CD14-positive monocyte (primary cell): ENCODE results near the gene SEMA4D. TPM values are rescaled to one million over a fixed set of nuclear protein-coding genes. Genes with fewer than 3 reads are reported as not detected.
A peak's percentile ranks its signal among the peaks of the same experiment; 100 is the strongest.

Experiments used
- DNase-seq, 3 donors: peaks; one replicate each; pipeline ENCODE4 v3.0.0-alpha.2; 2011 to 2022
- H2AFZ ChIP-seq: 2 replicates; pipeline ENCODE4 v1.6.0; 2012; ENCODE audit warnings: mild to moderate bottlenecking, low read depth, low read length, inconsistent platforms; ENCODE audit not compliant: insufficient read depth, poor library complexity, severe bottlenecking
- H3K27ac ChIP-seq, 2 donors: 1 replicate in 1 of 2; 2 replicates in 1 of 2; pipeline ENCODE4 v1.5.1; 2012 to 2013; ENCODE audit warnings: low read length in 2 of 2, control low read depth in 1 of 2, inconsistent platforms in 1 of 2, low read depth in 1 of 2, mild to moderate bottlenecking in 1 of 2
- H3K27me3 ChIP-seq, 2 donors: one replicate each; pipeline versions ENCODE4 v1.6.0 to v1.6.1; 2011 to 2013; ENCODE audit warnings: low read length in 2 of 2; ENCODE audit not compliant: control insufficient read depth in 2 of 2, insufficient read depth in 2 of 2
- H3K36me3 ChIP-seq, 2 donors: replicated peaks in 1 of 2; 1 replicate in 1 of 2; 2 replicates in 1 of 2; pipeline versions ENCODE4 v1.5.1 to v1.6.1; 2012 to 2013; ENCODE audit warnings: low read length in 2 of 2, control low read depth in 1 of 2, inconsistent platforms in 1 of 2, mild to moderate bottlenecking in 1 of 2; ENCODE audit not compliant: insufficient read depth in 2 of 2, control insufficient read depth in 1 of 2
- H3K4me1 ChIP-seq, 2 donors: 1 replicate in 1 of 2; 2 replicates in 1 of 2; pipeline versions ENCODE4 v1.5.1 to v1.6.1; 2012 to 2013; ENCODE audit warnings: low read length in 2 of 2, control low read depth in 1 of 2, inconsistent platforms in 1 of 2, mild to moderate bottlenecking in 1 of 2, moderate library complexity in 1 of 2; ENCODE audit not compliant: insufficient read depth in 2 of 2, control insufficient read depth in 1 of 2
- H3K4me2 ChIP-seq: replicated peaks from 2 replicates; pipeline ENCODE3; 2012; ENCODE audit warnings: low read length, moderate library complexity, mild to moderate bottlenecking; ENCODE audit not compliant: poor library complexity, severe bottlenecking; ENCODE audit errors: extremely low read depth
- H3K4me3 ChIP-seq, 3 experiments: fragments of 200-600 bp in 1 of 3; sonication (generic) in 1 of 3; replicated peaks in 1 of 3; 1 replicate in 2 of 3; 2 replicates in 1 of 3; pipeline ENCODE4 v1.5.1; 2011 to 2013; ENCODE audit warnings: low read length in 3 of 3, mild to moderate bottlenecking in 3 of 3, control low read depth in 2 of 3, low read depth in 2 of 3, inconsistent platforms in 1 of 3, moderate library complexity in 1 of 3
- H3K79me2 ChIP-seq: 2 replicates; pipeline ENCODE4 v1.6.0; 2012; ENCODE audit warnings: mild to moderate bottlenecking, control low read depth, inconsistent platforms, low read length, moderate library complexity; ENCODE audit not compliant: insufficient read depth
- H3K9ac ChIP-seq: 2 replicates; pipeline ENCODE4 v1.6.0; 2017; ENCODE audit warnings: low read length, mild to moderate bottlenecking; ENCODE audit not compliant: insufficient read depth, poor library complexity, severe bottlenecking
- H3K9me3 ChIP-seq, 2 donors: replicated peaks in 1 of 2; 1 replicate in 1 of 2; 2 replicates in 1 of 2; pipeline versions ENCODE4 v1.5.1 to v1.6.1; 2012 to 2013; ENCODE audit warnings: low read length in 2 of 2, control low read depth in 1 of 2; ENCODE audit not compliant: control insufficient read depth in 1 of 2, insufficient read depth in 1 of 2
- H4K20me1 ChIP-seq: 2 replicates; pipeline ENCODE4 v1.6.0; 2012; ENCODE audit warnings: mild to moderate bottlenecking, low read length, control low read depth, moderate library complexity; ENCODE audit not compliant: insufficient read depth
- H3K27ac Mint-ChIP-seq, 7 donors: one replicate each; pipeline ENCODE4 v1.8.0; 2020; ENCODE audit warnings: mild to moderate bottlenecking in 7 of 7, mixed read lengths in 7 of 7, moderate library complexity in 6 of 7, inconsistent platforms in 2 of 7
- H3K27me3 Mint-ChIP-seq, 3 donors: one replicate each; pipeline ENCODE4 v1.8.0; 2021 to 2022; ENCODE audit warnings: low read depth in 3 of 3, mild to moderate bottlenecking in 3 of 3, mixed read lengths in 3 of 3, moderate library complexity in 3 of 3, inconsistent platforms in 1 of 3
- H3K36me3 Mint-ChIP-seq, 2 donors: one replicate each; pipeline ENCODE4 v1.8.0; 2020; ENCODE audit warnings: mixed read lengths in 2 of 2, inconsistent platforms in 1 of 2, mild to moderate bottlenecking in 1 of 2
- H3K4me1 Mint-ChIP-seq: one replicate; pipeline ENCODE4 v1.8.0; 2020; ENCODE audit warnings: mild to moderate bottlenecking, mixed read lengths
- H3K4me3 Mint-ChIP-seq, 2 donors: one replicate each; pipeline ENCODE4 v1.8.0; 2020; ENCODE audit warnings: mild to moderate bottlenecking in 2 of 2, mixed read lengths in 2 of 2, moderate library complexity in 1 of 2
- H3K9me3 Mint-ChIP-seq, 7 donors: one replicate each; pipeline ENCODE4 v1.8.0; 2020 to 2022; ENCODE audit warnings: mixed read lengths in 7 of 7, mild to moderate bottlenecking in 6 of 7, moderate library complexity in 6 of 7, inconsistent platforms in 2 of 7
- WGBS: methylation state at CpG from one replicate; pipeline ENCODE4 v1.1.5; 2013; ENCODE audit warnings: missing lambda C conversion rate; ENCODE audit not compliant: insufficient coverage; 5-methylcytosine and 5-hydroxymethylcytosine counted together
- intact Hi-C, 2 donors: fragments of 100-400 bp; cut with micrococcal nuclease; formaldehyde crosslinking; loops; one replicate each; pipeline versions ENCODE4 v1.15.0 to v1.15.1; 2023
- polyA plus RNA-seq, 3 donors: library from polyadenylated mRNA; depleted of rRNA in 1 of 3; unstranded in 2 of 3; stranded (reverse) in 1 of 3; fragments of 300-500 nt in 2 of 3; fragments of >200 nt in 1 of 3; fragmentation: Illumina TruSeq in 2 of 3; gene quantifications; 1 replicate in 2 of 3; 2 replicates in 1 of 3; pipeline ENCODE4 v1.2.3, GENCODE V29; 2012 to 2021
- TF ChIP-seq, protein P1 (sequence below): fragments of 200-600 bp; IDR thresholded peaks from one replicate; pipeline ENCODE4 v1.8.0; 2022; ENCODE audit warnings: antibody characterized with exemption, mild to moderate bottlenecking

Gene SEMA4D
- polyA plus RNA-seq, 3 donors = 28.2 to 117 (median 28.6) TPM

DNA sequence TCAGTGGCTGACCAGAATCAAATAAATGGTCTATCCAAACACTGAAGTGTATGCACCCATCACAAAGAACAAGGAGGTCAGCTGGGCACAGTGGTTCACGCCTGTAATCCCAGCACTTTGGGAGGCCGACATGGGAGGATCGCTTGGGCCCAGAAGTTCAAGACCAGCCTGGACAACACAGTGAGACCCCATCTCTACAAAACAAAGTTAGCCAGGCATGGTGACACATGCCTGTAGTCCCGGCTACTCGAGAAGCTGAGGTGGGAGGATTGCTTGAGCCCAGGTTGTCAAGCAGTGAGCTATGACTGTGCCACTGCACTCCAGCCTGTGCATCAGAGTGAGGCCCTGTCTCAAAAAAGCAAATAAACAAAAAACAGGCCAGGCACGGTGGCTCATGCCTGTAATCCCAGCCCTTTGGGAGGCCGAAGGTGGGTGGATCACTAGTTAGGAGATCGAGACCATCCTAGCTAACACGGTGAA lies 40.5 kb downstream of the SEMA4D start:
- H3K36me3 Mint-ChIP-seq = peaks cover 58 to 71% of the 10 kb centered on the region in 2 donors
- H3K27ac Mint-ChIP-seq = peak overlapping the region in 2 of 7 donors; percentile 75 to 83
- Histone ChIP-seq H3K4me1 (peaks cover 34 to 41% of the 10 kb centered on the region in 2 donors), H3K4me3 (no peak overlapping the region), H3K4me2 (no peak overlapping the region), H3K9me3 (no peaks in the 10 kb centered on the region), H3K79me2 (peaks cover 99% of the 10 kb centered on the region), H3K27ac (peak overlapping the region; percentile 4 to 50), H3K27me3 (no peaks in the 10 kb centered on the region), H3K9ac (no peak overlapping the region), H3K36me3 (peaks cover 35 to 64% of the 10 kb centered on the region in 2 donors), H2AFZ (no peak overlapping the region), H4K20me1 (peaks cover 100% of the 10 kb centered on the region)
- H3K4me3 Mint-ChIP-seq = no peak overlapping the region
- no peaks in the 10 kb centered on the region for H3K27me3 Mint-ChIP-seq
- 92% methylated on average over 4 of the region's 9 CpGs for WGBS
- H3K4me1 Mint-ChIP-seq = peaks cover 49% of the 10 kb centered on the region
- intact Hi-C loops = no loop called here
- TF ChIP-seq, protein P1, sequence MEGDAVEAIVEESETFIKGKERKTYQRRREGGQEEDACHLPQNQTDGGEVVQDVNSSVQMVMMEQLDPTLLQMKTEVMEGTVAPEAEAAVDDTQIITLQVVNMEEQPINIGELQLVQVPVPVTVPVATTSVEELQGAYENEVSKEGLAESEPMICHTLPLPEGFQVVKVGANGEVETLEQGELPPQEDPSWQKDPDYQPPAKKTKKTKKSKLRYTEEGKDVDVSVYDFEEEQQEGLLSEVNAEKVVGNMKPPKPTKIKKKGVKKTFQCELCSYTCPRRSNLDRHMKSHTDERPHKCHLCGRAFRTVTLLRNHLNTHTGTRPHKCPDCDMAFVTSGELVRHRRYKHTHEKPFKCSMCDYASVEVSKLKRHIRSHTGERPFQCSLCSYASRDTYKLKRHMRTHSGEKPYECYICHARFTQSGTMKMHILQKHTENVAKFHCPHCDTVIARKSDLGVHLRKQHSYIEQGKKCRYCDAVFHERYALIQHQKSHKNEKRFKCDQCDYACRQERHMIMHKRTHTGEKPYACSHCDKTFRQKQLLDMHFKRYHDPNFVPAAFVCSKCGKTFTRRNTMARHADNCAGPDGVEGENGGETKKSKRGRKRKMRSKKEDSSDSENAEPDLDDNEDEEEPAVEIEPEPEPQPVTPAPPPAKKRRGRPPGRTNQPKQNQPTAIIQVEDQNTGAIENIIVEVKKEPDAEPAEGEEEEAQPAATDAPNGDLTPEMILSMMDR = no peak
- no peaks in the 10 kb centered on the region for H3K9me3 Mint-ChIP-seq
- no peak for DNase-seq

DNA sequence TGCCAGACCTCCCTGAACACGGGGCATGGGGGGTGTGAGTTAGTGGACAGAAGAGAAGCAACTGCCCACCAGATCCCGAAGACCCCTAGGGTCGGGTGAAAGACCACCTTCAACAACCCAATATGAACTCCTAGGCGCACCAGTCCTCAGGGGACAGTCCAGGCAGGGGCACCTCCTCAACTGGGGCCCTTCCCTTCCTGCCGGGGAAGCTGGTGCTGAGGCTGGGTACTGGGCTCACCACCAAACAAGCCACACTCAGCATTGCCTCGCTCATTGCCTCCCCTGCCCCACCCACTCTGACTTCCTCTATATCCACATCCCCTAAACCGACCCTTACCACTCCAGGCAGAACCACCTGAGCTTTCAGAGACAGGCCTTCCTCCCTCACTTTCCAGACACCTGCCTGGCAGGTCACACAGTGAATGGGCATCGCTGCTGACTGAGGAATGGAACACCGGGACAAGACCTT lies 42.5 kb downstream of the SEMA4D start:
- no peaks in the 10 kb centered on the region for H3K27me3 ChIP-seq
- TF ChIP-seq, protein P1 = no peak
- H3K27ac ChIP-seq = peak overlapping the region in 1 of 2 donors; percentile 50
- peak in 2 of 3 donors; percentile 38 to 41 for DNase-seq
- WGBS = 27% methylated on average over 7 of the region's 9 CpGs
- H3K4me3 Mint-ChIP-seq = no peak overlapping the region
- H3K4me3 ChIP-seq = no peak overlapping the region
- H3K4me2 ChIP-seq = peak overlapping the region; percentile 12
- intact Hi-C loops = no loop called here
- H3K9me3 Mint-ChIP-seq = no peaks in the 10 kb centered on the region
- H3K4me1 ChIP-seq = peaks cover 28 to 34% of the 10 kb centered on the region in 2 donors
- peaks cover 93% of the 10 kb centered on the region for H3K79me2 ChIP-seq
- peaks cover 51% of the 10 kb centered on the region for H3K4me1 Mint-ChIP-seq
- no peaks in the 10 kb centered on the region for H3K9me3 ChIP-seq
- H3K36me3 Mint-ChIP-seq = peaks cover 61 to 83% of the 10 kb centered on the region in 2 donors
- peaks cover 99% of the 10 kb centered on the region for H4K20me1 ChIP-seq
- H3K9ac ChIP-seq = peak overlapping the region; percentile 6
- peak overlapping the region in 6 of 7 donors; percentile 14 to 82 (median 70) for H3K27ac Mint-ChIP-seq
- peaks cover 35 to 66% of the 10 kb centered on the region in 2 donors for H3K36me3 ChIP-seq
- no peak overlapping the region for H2AFZ ChIP-seq
- no peaks in the 10 kb centered on the region for H3K27me3 Mint-ChIP-seq
